Naive thymus-derived CD8-positive, alpha-beta T cell (primary cell): ENCODE data around the gene SLC6A5. TPM values are rescaled to one million over a fixed set of nuclear protein-coding genes. Genes with fewer than 3 reads are reported as not detected.

Experiments
- polyA plus RNA-seq, 3 donors: library from polyadenylated mRNA; unstranded; fragments of 300-500 nt; fragmentation: Illumina TruSeq; gene quantifications; one replicate each; pipeline ENCODE4 v1.2.3, GENCODE V29; 2021
- total RNA-seq, 8 experiments: library from RNA in 2 of 8; stranded (reverse) in 2 of 8; gene quantifications; one replicate each; pipeline ENCODE4 v1.2.3 and lab custom pipeline; 2021 to 2026

SLC6A5 gene
- total and polyA plus RNA-seq, 5 experiments from 2014 or later = not detected

Other genes with a start within 250 kb of the SLC6A5 start
- gene HTATIP2, start 235.9 kb upstream of the SLC6A5 start, total RNA-seq = 10 to 100 TPM; 44.0 to 47.0 TPM
- 10 to 100 TPM; 52.8 to 54.4 (median 53.0) TPM for gene HTATIP2, start 235.9 kb upstream of the SLC6A5 start, polyA plus RNA-seq
- gene PRMT3, start 211.9 kb upstream of the SLC6A5 start, total RNA-seq = 10 to 100 TPM; 17.8 to 19.1 TPM
- gene PRMT3, start 211.9 kb upstream of the SLC6A5 start, polyA plus RNA-seq = 1 to 10 TPM; 6.5 to 8.7 (median 7.4) TPM
- not detected for gene NELL1, start 70.0 kb downstream of the SLC6A5 start, total RNA-seq
- not detected for gene NELL1, start 70.0 kb downstream of the SLC6A5 start, polyA plus RNA-seq